DMS 273 treated with DMSO at 0.1 percent for 48 hours (cell line): Measurements from ENCODE around the gene SEZ6L.

Experiments
- DNase-seq: peaks from one replicate; lab custom pipeline; 2025; lab: John Stamatoyannopoulos, UW

SEZ6L gene

GRCh38 chr22:26428515-26429457 is 259.5 kb downstream of the SEZ6L start, which contains the start of gene ASPHD2:
Gene ASPHD2 (plus strand): TSS chr22:26429260. CDS start chr22:26433616, 4,356 bp downstream.
- DNase-seq, result no peak

GRCh38 chr22:26429458-26430286 is 260.4 kb downstream of the SEZ6L start:
- no peak for DNase-seq

GRCh38 chr22:26430600-26430999 is 261.3 kb downstream of the SEZ6L start:
- no peak for DNase-seq

GRCh38 chr22:26431261-26431995 is 262.2 kb downstream of the SEZ6L start:
- no peak for DNase-seq

- no peak for DNase-seq
These were observed 263.5 kb downstream of the SEZ6L start for GRCh38 chr22:26432619-26433311.
